ENCODE measurements around the gene PPP1R27. TPM values are rescaled to one million over a fixed set of nuclear protein-coding genes. Genes with fewer than 3 reads are reported as not detected.

The PPP1R27 gene, protein sequence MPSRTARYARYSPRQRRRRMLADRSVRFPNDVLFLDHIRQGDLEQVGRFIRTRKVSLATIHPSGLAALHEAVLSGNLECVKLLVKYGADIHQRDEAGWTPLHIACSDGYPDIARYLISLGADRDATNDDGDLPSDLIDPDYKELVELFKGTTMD
- not detected for total RNA-seq

DNA sequence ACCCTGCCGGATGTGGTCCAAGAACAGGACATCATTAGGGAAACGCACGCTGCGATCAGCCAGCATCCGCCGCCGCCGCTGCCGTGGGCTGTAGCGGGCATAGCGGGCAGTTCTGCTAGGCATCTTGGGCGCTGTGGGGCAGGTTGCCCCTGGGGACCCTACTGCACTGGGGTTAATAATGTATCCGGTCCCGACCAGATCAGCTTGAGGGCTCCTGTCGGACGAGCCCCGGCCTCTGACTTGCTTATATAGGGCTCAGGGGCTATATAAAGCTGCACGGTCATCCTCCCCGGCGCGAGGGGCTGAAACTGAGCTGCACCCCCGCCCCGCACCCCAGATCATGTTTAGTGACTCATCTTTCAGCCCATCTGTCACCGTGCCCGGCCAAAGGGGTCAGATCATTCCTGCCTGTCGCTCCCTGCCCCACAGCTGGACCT, at the start of gene PPP1R27:
Gene PPP1R27, minus strand, starts transcription at position 220 of the 437 bp plus-strand sequence. Its CDS starts 97 bp downstream, at position 123.
- no peak for DNase-seq (ENCODE audit: low spot score in 2 of 2)
- no peaks in the 10 kb centered on the region for H3K9me3 Mint-ChIP-seq
- ATAC-seq = no peak
- H3K27ac Mint-ChIP-seq = peak within 1 kb of the TSS; percentile 85 to 89
- peaks cover 5 to 7% of the 10 kb centered on the region in 2 donors for H3K36me3 Mint-ChIP-seq

DNA sequence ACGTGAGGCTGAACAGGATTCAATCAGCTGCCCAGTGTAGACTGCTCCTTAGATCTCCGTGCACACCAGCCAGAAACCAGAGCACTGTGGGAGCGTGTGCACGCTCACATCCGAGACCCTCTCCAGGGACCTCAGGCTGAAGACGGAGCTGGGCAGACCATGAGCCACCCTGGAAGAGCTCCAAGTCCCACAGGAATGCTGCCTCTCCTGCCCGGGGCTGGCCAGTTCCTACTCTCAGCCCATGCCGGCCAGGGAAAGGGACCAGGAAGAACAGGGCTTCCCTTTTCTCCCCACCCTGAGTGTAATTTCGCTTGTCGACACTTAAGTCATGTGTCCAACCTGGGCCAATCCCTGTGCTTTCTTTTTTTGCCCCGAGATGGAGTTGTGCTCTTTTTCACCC, 49.7 kb upstream of the PPP1R27 start:
- Mint-ChIP-seq H3K36me3 (peaks cover 32 to 35% of the 10 kb centered on the region in 2 donors), H3K9me3 (no peaks in the 10 kb centered on the region), H3K27ac (peak overlapping the region in 1 of 2 donors; percentile 65)
- peak; percentile 8 to 29 for ATAC-seq
- DNase-seq (ENCODE audit: low spot score in 2 of 2) = no peak

DNA sequence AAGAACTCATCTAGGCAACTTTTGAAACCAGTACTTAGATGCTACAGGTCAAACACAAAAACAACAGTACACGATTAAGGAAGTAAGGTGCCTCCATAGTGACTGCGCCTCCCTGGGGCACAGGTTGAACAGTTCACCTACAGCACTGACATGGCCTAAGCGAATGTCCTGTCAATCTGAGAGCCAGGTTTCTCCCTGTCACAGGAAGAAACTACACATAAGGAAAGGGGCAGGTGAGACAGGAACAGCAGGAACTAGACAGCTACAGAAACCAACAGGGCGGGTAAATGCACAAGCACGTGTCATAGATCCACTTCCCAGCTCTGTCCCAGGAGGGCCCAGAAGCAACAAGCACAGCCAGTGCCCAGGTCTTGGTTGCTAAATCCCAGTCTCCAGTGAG, 44.3 kb upstream of the PPP1R27 start:
- Mint-ChIP-seq H3K9me3 (no peaks in the 10 kb centered on the region), H3K36me3 (peaks cover 5 to 8% of the 10 kb centered on the region in 2 donors), H3K27ac (no peak overlapping the region)
- ATAC-seq (no peak), DNase-seq (ENCODE audit: low spot score in 2 of 2) (no peak)

DNA sequence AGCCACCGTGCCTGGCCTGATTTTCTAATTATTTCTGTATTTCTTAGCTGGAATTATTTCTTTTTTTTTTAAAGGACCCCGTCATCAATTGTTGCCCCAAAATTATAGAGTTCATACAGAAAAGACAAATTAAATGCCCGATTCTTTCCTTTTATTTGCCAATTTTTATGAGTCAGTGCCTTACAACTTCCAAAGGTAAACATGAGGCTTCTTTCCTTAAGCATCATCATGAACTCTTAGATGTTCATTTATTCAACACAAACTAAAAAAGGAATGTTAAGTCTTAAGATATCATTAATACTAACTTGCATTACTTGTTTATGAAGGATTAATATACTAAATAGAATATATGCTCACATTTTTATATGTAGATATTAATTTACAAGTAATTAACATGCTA, 43.4 kb upstream of the PPP1R27 start:
- DNase-seq (ENCODE audit: low spot score in 2 of 2) (no peak), ATAC-seq (no peak)
- Mint-ChIP-seq H3K36me3 (peaks cover 5 to 8% of the 10 kb centered on the region in 2 donors), H3K9me3 (no peaks in the 10 kb centered on the region), H3K27ac (no peak overlapping the region)

DNA sequence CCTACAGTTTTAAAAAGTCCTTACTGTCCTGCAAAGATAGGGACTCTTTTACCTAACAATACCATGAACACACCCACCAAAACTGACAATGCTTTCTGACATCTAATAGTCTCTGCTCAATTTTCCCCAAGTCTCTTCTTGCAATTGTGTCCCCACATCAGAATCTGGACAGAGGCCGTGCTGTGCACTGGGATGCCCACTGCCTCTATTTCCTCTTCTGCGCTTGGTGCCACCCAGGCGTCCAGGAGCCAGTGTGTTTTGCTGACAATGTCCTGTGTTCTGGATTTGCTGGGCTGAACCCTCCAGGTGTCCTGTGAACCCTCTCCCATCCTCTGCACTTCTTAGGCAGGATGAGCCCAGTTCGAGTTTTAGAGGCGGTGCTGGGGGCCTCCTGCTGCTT, 42.7 kb upstream of the PPP1R27 start:
- ATAC-seq (no peak), DNase-seq (ENCODE audit: low spot score in 2 of 2) (no peak)
- peaks cover 8 to 9% of the 10 kb centered on the region in 2 donors for H3K36me3 Mint-ChIP-seq
- no peak overlapping the region for H3K27ac Mint-ChIP-seq
- H3K9me3 Mint-ChIP-seq = no peaks in the 10 kb centered on the region

DNA sequence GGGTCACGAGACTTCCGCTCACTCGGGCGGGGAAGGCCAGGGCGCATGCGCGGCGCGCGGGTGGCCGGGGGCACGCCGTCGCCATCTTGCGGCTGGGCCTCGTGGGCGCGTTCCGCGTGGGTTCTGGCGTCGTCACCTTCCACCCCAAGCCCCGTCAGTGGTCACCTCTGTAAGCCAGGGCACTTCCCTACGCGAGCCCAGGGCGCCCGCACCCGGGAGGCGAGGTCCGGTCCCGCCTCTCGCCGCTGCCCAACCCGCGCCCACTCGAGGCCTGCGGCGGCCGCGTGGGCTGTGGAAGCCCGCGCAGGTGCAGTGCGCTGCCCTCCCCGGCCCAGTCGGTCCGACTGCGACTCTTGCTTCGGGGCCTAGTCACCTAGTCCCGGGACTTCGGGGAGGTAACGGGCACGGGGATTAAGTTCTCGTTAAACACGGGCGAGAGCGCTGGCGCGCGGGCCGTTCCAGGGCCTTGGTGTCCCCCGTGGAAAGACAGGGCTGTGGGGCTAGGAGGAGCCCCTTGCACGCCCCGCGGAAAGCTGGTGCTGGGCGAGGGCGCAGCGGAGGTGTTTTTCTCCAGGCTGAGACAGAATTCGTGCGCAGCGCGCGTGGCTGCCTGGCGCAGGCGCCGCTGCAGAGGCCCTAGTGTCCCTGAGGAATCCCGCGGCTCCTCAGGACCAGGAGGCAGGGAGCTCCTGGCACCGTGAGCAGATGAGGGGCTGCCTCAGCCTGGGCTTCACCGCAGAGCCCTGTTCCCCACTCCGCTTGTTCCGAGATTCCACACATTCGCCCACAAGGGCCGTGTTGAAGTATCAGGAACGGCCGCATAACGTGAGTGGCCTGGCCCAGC, 36.8 kb upstream of the PPP1R27 start:
- Mint-ChIP-seq H3K27ac (peak overlapping the region; percentile 96 to 97), H3K9me3 (no peaks in the 10 kb centered on the region), H3K36me3 (peaks cover 16 to 22% of the 10 kb centered on the region in 2 donors)
- DNase-seq (ENCODE audit: low spot score in 2 of 2) (peak; percentile 97), ATAC-seq (peak in 1 of 2 donors; percentile 49)

DNA sequence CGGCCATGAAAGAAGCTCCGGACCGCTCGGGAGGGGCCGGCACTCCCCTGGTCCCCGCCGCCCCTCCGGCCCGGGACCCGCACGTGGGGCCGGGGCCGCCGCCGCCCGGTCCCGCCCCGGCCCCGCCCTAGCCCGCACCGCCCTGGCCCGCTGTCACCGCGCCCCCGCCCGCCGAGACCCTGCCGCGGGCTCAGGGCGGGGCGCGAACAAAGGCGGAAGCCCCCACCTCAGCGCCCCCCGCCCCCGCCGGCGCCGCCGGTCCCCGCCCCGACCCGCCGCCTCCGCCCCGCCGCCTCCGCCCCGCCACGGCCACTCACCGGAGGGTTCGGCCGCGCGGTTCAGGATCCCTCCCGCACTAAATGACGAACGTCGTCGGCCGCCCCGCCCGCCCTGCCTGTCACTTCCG, 36.1 kb upstream of the PPP1R27 start, which contains the start of gene ARHGDIA:
Gene ARHGDIA, minus strand, starts transcription at position 357 of the 406 bp plus-strand sequence. CDS start 1,407 bp downstream, outside the sequence.
- H3K9me3 Mint-ChIP-seq = no peaks in the 10 kb centered on the region
- ATAC-seq = peak; percentile 71 to 73
- H3K36me3 Mint-ChIP-seq = peaks cover 16 to 22% of the 10 kb centered on the region in 2 donors
- peak within 1 kb of the TSS; percentile 97 for H3K27ac Mint-ChIP-seq
- DNase-seq (ENCODE audit: low spot score in 2 of 2) = no peak

DNA sequence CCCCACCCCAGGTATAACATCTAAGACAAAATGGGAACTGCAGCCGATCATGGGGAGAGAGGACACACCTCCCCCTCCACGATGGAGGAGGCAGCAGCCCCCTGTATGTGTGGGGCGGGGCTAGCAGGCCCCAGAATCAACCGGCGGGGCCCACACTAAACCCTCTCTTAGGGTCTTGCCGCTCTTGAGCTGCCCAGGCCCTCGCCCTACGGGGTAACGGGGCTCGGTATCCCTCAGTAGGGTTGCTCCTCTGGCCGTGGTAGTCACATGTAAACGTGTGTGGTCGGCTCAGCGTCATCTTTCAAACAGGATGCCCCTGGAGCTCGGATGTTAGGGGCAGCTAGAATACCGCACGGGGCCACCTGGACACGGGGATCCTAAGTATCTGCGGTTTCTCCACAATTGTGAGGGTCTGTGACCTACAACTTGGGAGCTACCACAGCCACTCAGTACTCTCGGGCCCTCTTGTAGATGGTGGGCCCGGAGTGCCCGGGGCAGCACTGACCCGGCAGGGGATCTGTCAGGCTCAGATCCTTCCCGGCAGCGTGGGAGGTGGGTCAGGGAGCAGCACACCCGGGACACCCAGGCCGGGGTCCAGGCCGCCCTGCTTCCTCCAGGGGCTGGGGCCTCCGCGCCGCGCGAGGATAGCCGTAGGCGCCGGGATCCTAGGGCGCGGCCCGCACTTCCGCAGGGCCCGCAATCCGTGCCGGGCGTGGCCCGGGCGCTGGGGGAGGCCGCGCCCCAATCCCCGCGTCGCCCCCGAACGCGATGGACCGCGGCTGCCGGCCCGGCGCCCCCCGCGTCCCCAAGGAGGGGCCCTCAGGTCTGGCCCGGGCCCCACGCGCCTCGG, 35.5 kb upstream of the PPP1R27 start:
- peak in 1 of 2 donors; percentile 53 for DNase-seq (ENCODE audit: low spot score in 2 of 2)
- peaks cover 16 to 22% of the 10 kb centered on the region in 2 donors for H3K36me3 Mint-ChIP-seq
- no peaks in the 10 kb centered on the region for H3K9me3 Mint-ChIP-seq
- H3K27ac Mint-ChIP-seq = peak overlapping the region; percentile 97
- peak; percentile 31 to 40 for ATAC-seq

DNA sequence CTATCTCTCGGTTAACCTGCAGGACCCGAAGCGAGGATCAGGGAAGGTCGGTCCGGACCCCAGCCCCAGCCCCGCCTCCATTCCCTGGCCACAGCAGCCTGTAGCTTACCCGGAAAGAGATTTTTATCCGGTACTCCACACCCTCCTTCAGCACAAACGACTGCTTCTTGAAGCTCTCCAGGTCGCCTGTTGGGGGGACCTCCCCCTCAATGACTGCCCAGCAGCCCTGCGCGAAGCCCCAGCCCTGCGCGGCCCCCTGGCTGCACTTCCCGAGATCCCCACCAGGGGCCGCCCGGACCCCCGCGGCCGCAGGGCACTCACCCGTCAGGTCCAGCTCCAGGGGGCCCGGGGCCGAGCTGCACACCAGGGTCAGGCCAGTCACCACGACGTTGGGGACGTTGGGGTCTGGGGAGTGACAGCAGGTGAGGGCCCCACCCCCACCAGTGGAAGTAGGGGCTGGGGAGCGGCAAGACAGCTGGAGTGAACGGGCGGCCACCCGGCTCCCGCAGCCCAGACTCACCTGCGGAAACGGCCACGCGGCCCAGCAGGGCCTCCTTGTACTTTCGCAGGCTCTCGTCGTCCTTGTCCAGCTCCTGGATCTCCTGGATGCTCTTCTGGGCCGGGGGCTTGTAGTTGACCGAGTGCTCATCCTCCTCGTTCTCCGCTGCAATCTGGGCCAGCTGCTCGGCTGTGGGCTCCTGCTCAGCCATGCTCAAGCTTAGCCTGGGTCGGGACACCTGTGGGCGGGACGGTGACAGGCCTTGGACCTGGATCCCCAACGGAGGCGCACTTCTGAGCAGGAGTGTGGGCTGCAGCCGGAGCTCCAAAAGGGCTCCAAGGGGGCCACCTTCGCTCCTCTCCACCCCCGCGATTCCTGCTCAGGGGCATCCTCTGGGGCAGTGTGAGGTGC, 34.6 kb upstream of the PPP1R27 start:
- DNase-seq (ENCODE audit: low spot score in 2 of 2) (peak in 1 of 2 donors; percentile 70), ATAC-seq (no peak)
- Mint-ChIP-seq H3K27ac (peak overlapping the region; percentile 92 to 97), H3K36me3 (peaks cover 16 to 22% of the 10 kb centered on the region in 2 donors), H3K9me3 (no peaks in the 10 kb centered on the region)

DNA sequence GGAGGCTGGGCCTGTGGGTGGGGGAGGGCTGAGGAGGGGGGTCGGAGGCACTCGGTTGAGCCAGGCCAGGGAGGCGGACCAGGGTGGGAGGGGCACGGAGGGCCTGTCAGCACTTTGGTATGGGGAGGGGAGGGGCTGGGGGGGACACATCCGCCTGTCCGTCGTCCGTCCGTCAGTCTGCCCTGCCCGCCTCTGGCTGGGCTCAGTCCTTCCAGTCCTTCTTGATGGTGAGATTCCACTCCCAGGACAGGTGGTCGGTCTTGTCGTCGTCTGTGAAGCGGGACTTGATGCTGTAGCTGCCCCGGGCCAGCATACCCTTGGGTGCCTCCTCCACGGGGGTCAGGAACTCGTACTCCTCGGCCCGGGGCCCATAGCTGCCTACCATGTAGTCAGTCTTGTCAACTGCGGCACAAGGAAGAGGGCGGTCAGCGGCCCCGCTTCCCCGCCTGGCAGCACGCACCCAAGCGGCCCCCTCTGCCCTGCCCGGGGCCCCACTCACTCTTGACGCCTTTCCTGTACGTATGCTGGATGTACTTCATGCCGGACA, 33.9 kb upstream of the PPP1R27 start:
- no peaks in the 10 kb centered on the region for H3K9me3 Mint-ChIP-seq
- DNase-seq (ENCODE audit: low spot score in 2 of 2) (no peak), ATAC-seq (no peak)
- peak overlapping the region in 1 of 2 donors; percentile 97 for H3K27ac Mint-ChIP-seq
- H3K36me3 Mint-ChIP-seq = peaks cover 17 to 22% of the 10 kb centered on the region in 2 donors

DNA sequence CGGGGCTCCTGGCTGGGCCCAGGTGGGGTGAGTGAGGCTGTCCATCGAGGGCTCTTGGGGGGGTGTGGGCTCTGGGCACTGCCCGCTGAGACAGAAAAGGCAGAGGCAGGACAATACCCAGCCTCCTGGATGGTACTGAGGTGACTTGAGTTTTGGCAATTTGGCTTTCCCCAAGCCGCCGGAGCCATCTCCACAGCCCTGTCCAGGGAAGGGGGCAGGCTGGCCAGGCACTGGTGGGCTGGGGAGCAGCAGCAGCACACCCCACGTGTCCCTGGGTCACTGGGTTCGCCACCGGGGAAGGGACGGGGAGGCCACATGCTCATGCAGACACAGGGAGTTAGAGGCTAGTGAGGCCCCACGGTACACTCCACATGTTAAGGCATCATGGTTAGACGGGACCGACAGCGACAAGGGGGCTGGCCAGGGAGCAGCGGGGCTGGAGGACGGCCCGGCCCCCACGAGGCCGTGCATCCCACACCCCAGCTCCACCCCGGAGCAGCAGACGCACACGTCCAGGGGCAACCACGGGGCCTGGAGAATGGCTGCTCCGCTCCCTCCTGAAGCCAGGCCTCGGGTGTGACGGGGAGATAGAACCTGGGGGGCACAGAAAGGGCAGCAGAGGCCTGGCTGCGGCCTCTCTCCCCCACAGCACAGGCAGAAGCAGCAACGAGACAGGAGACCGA, 33.3 kb upstream of the PPP1R27 start:
- Mint-ChIP-seq H3K9me3 (no peaks in the 10 kb centered on the region), H3K36me3 (peaks cover 23 to 26% of the 10 kb centered on the region in 2 donors), H3K27ac (peak overlapping the region; percentile 72 to 82)
- DNase-seq (ENCODE audit: low spot score in 2 of 2) = no peak
- ATAC-seq = no peak

DNA sequence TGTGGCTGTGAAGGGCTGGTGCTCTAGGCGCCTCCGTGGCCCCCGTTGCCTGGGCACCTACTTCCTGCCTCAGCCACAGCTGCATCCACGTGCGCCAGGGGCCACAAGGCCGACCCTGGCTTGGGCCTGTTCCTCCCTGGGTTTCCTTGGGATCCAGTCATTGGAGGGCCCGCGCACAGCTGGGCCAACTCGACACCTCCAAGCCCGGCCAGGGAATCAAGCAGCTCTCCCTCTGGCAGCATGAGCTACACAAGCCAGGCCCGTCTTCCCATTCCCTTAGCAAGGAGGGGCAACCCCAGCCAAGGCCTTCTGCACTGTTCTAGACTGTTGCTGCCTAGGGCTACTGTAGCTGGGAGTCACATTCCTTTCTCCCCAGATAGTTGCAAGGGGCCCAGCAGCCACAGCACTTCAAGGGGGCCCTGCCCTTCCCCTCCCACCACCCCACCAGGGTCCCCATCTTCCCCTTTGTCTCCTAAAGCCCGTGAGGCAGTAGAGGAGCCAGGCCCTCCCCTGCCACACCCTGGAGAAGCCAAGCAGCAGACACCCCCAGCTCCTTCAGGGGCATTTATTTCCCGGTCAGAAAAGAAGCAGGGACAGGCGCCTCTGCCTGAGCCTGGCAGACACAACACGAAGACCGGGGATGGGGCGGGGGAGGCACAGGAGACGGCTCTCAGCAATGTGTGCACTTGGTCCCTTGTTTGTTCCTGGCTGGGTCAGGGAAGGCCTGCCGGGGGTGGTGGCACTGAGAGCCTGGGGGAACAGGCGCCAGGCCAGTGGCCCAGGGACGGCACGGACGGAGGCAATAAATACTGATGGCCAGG, 32.5 kb upstream of the PPP1R27 start:
- H3K9me3 Mint-ChIP-seq = no peaks in the 10 kb centered on the region
- ATAC-seq (no peak), DNase-seq (ENCODE audit: low spot score in 2 of 2) (peak in 1 of 2 donors; percentile 28)
- peak overlapping the region; percentile 82 to 85 for H3K27ac Mint-ChIP-seq
- peaks cover 27 to 30% of the 10 kb centered on the region in 2 donors for H3K36me3 Mint-ChIP-seq

DNA sequence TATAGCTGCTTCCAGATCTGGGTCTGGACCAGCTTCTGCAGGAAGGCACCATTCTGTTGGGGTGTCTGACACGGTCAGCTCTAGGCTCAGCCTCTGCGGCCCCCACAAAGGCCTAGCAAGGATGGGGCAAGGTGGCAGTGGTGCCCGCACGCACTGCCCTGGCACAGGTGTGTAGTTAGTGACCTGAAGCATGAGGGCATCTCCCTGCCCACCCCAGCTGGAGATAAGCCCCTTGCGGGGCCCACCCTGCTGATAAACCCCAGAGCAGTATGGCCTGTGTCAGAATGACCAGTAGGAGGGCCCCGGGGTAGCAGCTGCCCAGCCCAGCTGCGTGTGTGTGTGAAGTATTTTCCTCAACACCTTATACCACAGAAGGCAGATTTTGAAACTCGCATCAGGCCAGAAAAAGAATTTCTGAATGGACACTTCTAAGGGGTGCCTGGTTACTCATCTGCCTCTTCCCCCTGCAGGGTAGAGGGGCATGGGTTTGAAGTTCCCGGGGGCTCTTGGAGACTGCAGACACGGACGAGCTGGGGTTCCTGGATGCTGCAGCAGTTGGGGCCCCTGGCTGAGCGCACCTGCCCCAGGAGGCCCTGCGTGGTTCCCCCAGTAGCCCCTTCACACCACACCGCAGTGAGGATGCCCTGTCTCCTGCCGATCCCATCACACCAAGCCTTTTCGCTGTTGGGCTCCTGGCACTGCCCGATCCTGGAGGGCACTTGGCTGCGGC, 31.8 kb upstream of the PPP1R27 start:
- H3K36me3 Mint-ChIP-seq = peaks cover 20 to 28% of the 10 kb centered on the region in 2 donors
- no peak for DNase-seq (ENCODE audit: low spot score in 2 of 2)
- ATAC-seq = no peak
- peak overlapping the region; percentile 82 to 85 for H3K27ac Mint-ChIP-seq
- no peaks in the 10 kb centered on the region for H3K9me3 Mint-ChIP-seq

Measured in activated naive CD4-positive, alpha-beta T cell treated with anti-CD3 and anti-CD28 coated beads, Interleukin-2, amount 50 U/mL, for 72 hours (primary cell).